GM18505 (cell line): Measurements from ENCODE around the gene SYT10.

Experiments
- ATAC-seq: cut with Tn5 transposase; IDR thresholded peaks from one replicate; pipeline ENCODE4 v1.9.1; 2021; ENCODE audit not compliant: unreplicated experiment
- POLR2A ChIP-seq: IDR thresholded peaks from 4 replicates; pipeline ENCODE4 v1.6.1; 2011; ENCODE audit warnings: borderline replicate concordance; ENCODE audit not compliant: insufficient read depth, insufficient read length; ENCODE audit errors: extremely low read depth

The SYT10 gene

GRCh38 chr12:33439587-33440011, at the start of gene SYT10:
SYT10 (minus strand) TSS chr12:33439819; CDS start chr12:33439522, 297 bp downstream.
- ATAC-seq = no peak
- no peak for TF ChIP-seq POLR2A

- no peak for ATAC-seq
- TF ChIP-seq POLR2A = no peak
Observed at GRCh38 chr12:33488036-33488435, 48.4 kb upstream of the SYT10 start.

- ATAC-seq = no peak
Observed at GRCh38 chr12:33486058-33486457, 46.4 kb upstream of the SYT10 start.

GRCh38 chr12:33484161-33484560, 44.5 kb upstream of the SYT10 start:
- no peak for ATAC-seq
- TF ChIP-seq POLR2A = no peak

More at GRCh38 chr12:33486058-33486457, 46.4 kb upstream of the SYT10 start:
- TF ChIP-seq POLR2A = no peak

GRCh38 chr12:33480366-33480765, 40.7 kb upstream of the SYT10 start:
- no peak for TF ChIP-seq POLR2A
- no peak for ATAC-seq

GRCh38 chr12:33476058-33476457, 36.4 kb upstream of the SYT10 start:
- no peak for TF ChIP-seq POLR2A
- ATAC-seq = no peak

- no peak for TF ChIP-seq POLR2A
- ATAC-seq = no peak
Observed at GRCh38 chr12:33472299-33472698, 32.7 kb upstream of the SYT10 start.

- TF ChIP-seq POLR2A = no peak
- ATAC-seq = no peak
Observed at GRCh38 chr12:33455096-33455495, 15.5 kb upstream of the SYT10 start.

GRCh38 chr12:33450480-33450879, 10.9 kb upstream of the SYT10 start:
- no peak for ATAC-seq
- no peak for TF ChIP-seq POLR2A

GRCh38 chr12:33440477-33440876, 858 bp upstream of the SYT10 start:
- no peak for TF ChIP-seq POLR2A
- no peak for ATAC-seq

- no peak for TF ChIP-seq POLR2A
- ATAC-seq = no peak
Observed at GRCh38 chr12:33438851-33439586, 600 bp downstream of the SYT10 start.

- TF ChIP-seq POLR2A = no peak
- no peak for ATAC-seq
Observed at GRCh38 chr12:33438025-33438772, 1.4 kb downstream of the SYT10 start.

GRCh38 chr12:33437598-33437997, 2.0 kb downstream of the SYT10 start:
- ATAC-seq = no peak
- TF ChIP-seq POLR2A = no peak

- ATAC-seq = no peak
- TF ChIP-seq POLR2A = no peak
Observed at GRCh38 chr12:33432992-33433391, 6.6 kb downstream of the SYT10 start.

- no peak for ATAC-seq
Observed at GRCh38 chr12:33431648-33432047, 8.0 kb downstream of the SYT10 start.

GRCh38 chr12:33429468-33429867, 10.2 kb downstream of the SYT10 start:
- ATAC-seq = no peak
- no peak for TF ChIP-seq POLR2A

More at GRCh38 chr12:33431648-33432047, 8.0 kb downstream of the SYT10 start:
- no peak for TF ChIP-seq POLR2A
